HCT116 (cell line): ENCODE measurements around the gene XPO1. TPM values are rescaled to one million over a fixed set of nuclear protein-coding genes. Genes with fewer than 3 reads are reported as not detected.

Experiments
- ATAC-seq: fragments of 200-7000 bp; cut with Tn5 transposase; 2 replicates; pipeline ENCODE4 v1.9.1; 2020; ENCODE audit warnings: mild to moderate bottlenecking, moderate library complexity
- BruUV-seq: library from RNA; stranded (reverse); fragments of 400-500 nt; replicated peaks from 2 replicates; lab custom pipeline; 2021; lab: Mats Ljungman, UMichigan
- CTCF ChIA-PET: fragments of 300-600 bp; sonication (Branson Sonifier 250); formaldehyde crosslinking; loops from one replicate; lab custom pipeline; 2021; ENCODE audit warnings: antibody characterized with exemption; lab: Charles Lee
- POLR2A ChIA-PET: fragments of 300-600, 350-600 bp; sonication (Branson Sonifier 250); formaldehyde crosslinking; loops from one replicate; lab custom pipeline; 2021; ENCODE audit warnings: antibody characterized with exemption; lab: Charles Lee
- RAD21 ChIA-PET, 2 experiments: fragments of 300-600 bp; sonication (Branson Sonifier 250); formaldehyde crosslinking; loops; one replicate each; lab custom pipeline; 2023; ENCODE audit warnings: low total read pairs in 2 of 2; ENCODE audit not compliant: uncharacterized antibody in 2 of 2, unreplicated experiment in 2 of 2, low non-redundant PET in 1 of 2; lab: Charles Lee
- DNase-seq: peaks from one replicate; pipeline ENCODE4 v3.0.0-alpha.2; 2010; ENCODE audit warnings: low read depth, low spot score
- H2AFZ ChIP-seq: fragments of 200-600 bp; shearing (Covaris generic), sonication (generic); 2 replicates; pipeline ENCODE4 v1.6.1; 2017; ENCODE audit warnings: low read depth, mixed run types, mixed read lengths, antibody characterized with exemption, low read length; ENCODE audit not compliant: poor library complexity, severe bottlenecking
- H3K27ac ChIP-seq: 2 replicates; pipeline ENCODE4 v1.5.1; 2012; ENCODE audit warnings: low read depth, low read length
- H3K27me3 ChIP-seq: fragments of 200-600 bp; sonication (generic); 2 replicates; pipeline ENCODE4 v1.6.1; 2016; ENCODE audit warnings: mixed run types, low read length, mixed read lengths; ENCODE audit not compliant: insufficient read depth
- H3K36me3 ChIP-seq, 2 experiments: fragments of 200-500 bp in 1 of 2; fragments of 200-600 bp in 1 of 2; sonication (Bioruptor generic) in 1 of 2; sonication (generic) in 1 of 2; 2 replicates each; pipeline versions ENCODE4 v1.5.1 to v1.6.1; 2014 to 2016; ENCODE audit warnings: low read length in 2 of 2, inconsistent platforms in 1 of 2, mixed read lengths in 1 of 2, mixed run types in 1 of 2; ENCODE audit not compliant: insufficient read depth in 2 of 2, control insufficient read depth in 1 of 2
- H3K4me1 ChIP-seq, 2 experiments: fragments of 200-600 bp in 1 of 2; sonication (generic) in 1 of 2; 2 replicates each; pipeline versions ENCODE4 v1.5.1 to v1.6.1; 2012 to 2017; ENCODE audit warnings: low read length in 2 of 2, inconsistent platforms in 1 of 2, mild to moderate bottlenecking in 1 of 2, mixed read lengths in 1 of 2, mixed run types in 1 of 2, moderate library complexity in 1 of 2; ENCODE audit not compliant: insufficient read depth in 2 of 2, control insufficient read depth in 1 of 2
- H3K4me2 ChIP-seq: fragments of 200-600 bp; sonication (generic); 2 replicates; pipeline ENCODE4 v1.6.1; 2017; ENCODE audit warnings: mixed run types, low read length, mixed read lengths
- H3K4me3 ChIP-seq, 2 experiments: fragments of 200-600 bp in 1 of 2; sonication (generic) in 1 of 2; replicated peaks in 1 of 2; 2 replicates each; pipeline ENCODE4 v1.5.1; 2011 to 2016; ENCODE audit warnings: low read length in 2 of 2, control low read depth in 1 of 2, low read depth in 1 of 2, mild to moderate bottlenecking in 1 of 2, mixed read lengths in 1 of 2, mixed run types in 1 of 2
- H3K79me2 ChIP-seq: fragments of 200-600 bp; sonication (generic); 2 replicates; pipeline ENCODE4 v1.6.1; 2017; ENCODE audit warnings: mild to moderate bottlenecking, mixed run types, low read length, moderate library complexity, mixed read lengths; ENCODE audit not compliant: insufficient read depth
- H3K9ac ChIP-seq: fragments of 200-600 bp; sonication (generic); 2 replicates; pipeline ENCODE4 v1.6.1; 2016; ENCODE audit warnings: low read length, mixed read lengths
- H3K9me2 ChIP-seq: fragments of 200-600 bp; sonication (generic), shearing (Covaris generic); 2 replicates; pipeline ENCODE4 v1.6.1; 2017; ENCODE audit warnings: mixed run types, mild to moderate bottlenecking, moderate library complexity; ENCODE audit not compliant: insufficient read depth
- H3K9me3 ChIP-seq, 2 experiments: fragments of 200-500 bp in 1 of 2; fragments of 200-600 bp in 1 of 2; sonication (Bioruptor generic) in 1 of 2; sonication (generic) in 1 of 2; 2 replicates each; pipeline ENCODE4 v1.6.1; 2014 to 2017; ENCODE audit warnings: low read length in 2 of 2, mixed read lengths in 2 of 2, inconsistent platforms in 1 of 2, low read depth in 1 of 2, mild to moderate bottlenecking in 1 of 2, mixed run types in 1 of 2, moderate library complexity in 1 of 2; ENCODE audit not compliant: control insufficient read depth in 1 of 2, insufficient read depth in 1 of 2
- H4K20me1 ChIP-seq: fragments of 200-600 bp; sonication (generic), shearing (Covaris generic); 2 replicates; pipeline ENCODE4 v1.6.1; 2017; ENCODE audit warnings: mixed run types, mild to moderate bottlenecking, moderate library complexity; ENCODE audit not compliant: insufficient read depth
- CEBPB ChIP-seq: IDR thresholded peaks from 2 replicates; pipeline ENCODE4 v1.6.1; 2012; ENCODE audit warnings: low read depth
- EZH2phosphoT487 ChIP-seq: fragments of 200-600 bp; IDR thresholded peaks from 2 replicates; pipeline ENCODE4 v1.6.1; 2018; ENCODE audit warnings: antibody characterized with exemption, borderline replicate concordance
- FOSL1 ChIP-seq: IDR thresholded peaks from 2 replicates; pipeline ENCODE4 v1.6.1; 2012; ENCODE audit warnings: low read depth
- JUND ChIP-seq: IDR thresholded peaks from 2 replicates; pipeline ENCODE4 v1.6.1; 2012
- POLR2A ChIP-seq: IDR thresholded peaks from 2 replicates; pipeline ENCODE4 v1.7.0; 2011; ENCODE audit warnings: borderline replicate concordance; ENCODE audit not compliant: insufficient read depth, insufficient read length; ENCODE audit errors: extremely low read depth
- POLR2AphosphoS5 ChIP-seq: IDR thresholded peaks from 2 replicates; pipeline ENCODE4 v1.6.1; 2011; ENCODE audit warnings: mild to moderate bottlenecking, low read depth, low read length, moderate library complexity
- RAD21 ChIP-seq: IDR thresholded peaks from 2 replicates; pipeline ENCODE4 v1.6.1; 2012; ENCODE audit warnings: low read depth, mild to moderate bottlenecking
- SIN3A ChIP-seq: IDR thresholded peaks from 2 replicates; pipeline ENCODE4 v1.6.1; 2012; ENCODE audit warnings: low read depth
- SP1 ChIP-seq: IDR thresholded peaks from 2 replicates; pipeline ENCODE4 v1.6.1; 2012; ENCODE audit warnings: low read depth
- SRF ChIP-seq: IDR thresholded peaks from 2 replicates; pipeline ENCODE4 v1.6.1; 2012; ENCODE audit warnings: low read depth
- TCF7L2 ChIP-seq: IDR thresholded peaks from 2 replicates; pipeline ENCODE4 v1.7.0; 2011; ENCODE audit warnings: borderline replicate concordance, inconsistent platforms; ENCODE audit not compliant: insufficient read depth, insufficient read length; ENCODE audit errors: extremely low read depth
- YY1 ChIP-seq: IDR thresholded peaks from 2 replicates; pipeline ENCODE4 v1.6.1; 2011; ENCODE audit warnings: low read length, low read depth, moderate library complexity, mild to moderate bottlenecking; ENCODE audit not compliant: insufficient replicate concordance; ENCODE audit errors: extremely low read depth
- ZNF274 ChIP-seq: fragments of 200-500 bp; sonication (Bioruptor generic); IDR thresholded peaks from 2 replicates; pipeline ENCODE4 v1.6.1; 2014; ENCODE audit warnings: mild to moderate bottlenecking, low read depth, low read length, inconsistent platforms
- intact Hi-C: fragments of 100-400 bp; cut with micrococcal nuclease; formaldehyde crosslinking; loops from 2 replicates; pipeline ENCODE4 v1.10.0; 2022
- total RNA-seq: library from RNA; stranded (reverse); gene quantifications from one replicate; pipeline ENCODE4 v1.2.1, GENCODE V29; 2021; ENCODE audit not compliant: unreplicated experiment
- TF ChIP-seq, protein P1 (sequence below): IDR thresholded peaks from 2 replicates; pipeline ENCODE4 v1.6.1; 2012
- TF ChIP-seq, protein P2 (sequence below): IDR thresholded peaks from 2 replicates; pipeline ENCODE4 v1.6.1; 2011; ENCODE audit warnings: mild to moderate bottlenecking, low read length, moderate library complexity; ENCODE audit not compliant: insufficient replicate concordance; ENCODE audit errors: extremely low read depth

Gene XPO1
- total RNA-seq, 1 experiment from 2014 or later: 184 TPM

DNA sequence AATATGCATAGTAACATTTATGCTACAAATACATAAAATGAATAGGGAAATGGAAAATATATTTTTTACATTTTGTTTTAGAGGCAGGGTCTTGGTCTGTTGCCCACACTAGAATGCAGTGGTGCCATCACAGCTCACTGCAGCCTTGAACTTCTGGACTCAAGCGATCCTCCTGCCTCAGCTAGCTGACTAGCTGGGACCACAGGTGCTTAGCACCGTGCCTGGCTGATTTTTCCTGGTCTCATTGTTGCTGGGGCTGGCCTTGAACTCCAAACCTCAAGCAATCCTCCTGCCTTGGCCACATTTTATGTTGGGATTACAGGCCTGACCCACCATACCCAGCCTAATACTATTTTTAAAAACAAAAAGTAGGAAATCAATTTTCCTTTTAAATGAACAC is 33.2 kb downstream of the XPO1 start:
- H2AFZ ChIP-seq: no peak overlapping the region
- no peak overlapping the region for H3K9ac ChIP-seq
- no peak for DNase-seq
- POLR2A ChIA-PET: no interaction called here
- no peaks in the 10 kb centered on the region for H3K4me1 ChIP-seq
- BruUV-seq: no TSS peak
- TF ChIP-seq RAD21: no peak
- no peak for TF ChIP-seq EZH2phosphoT487
- no peak for TF ChIP-seq POLR2A
- no peak for TF ChIP-seq YY1
- TF ChIP-seq, protein P1, sequence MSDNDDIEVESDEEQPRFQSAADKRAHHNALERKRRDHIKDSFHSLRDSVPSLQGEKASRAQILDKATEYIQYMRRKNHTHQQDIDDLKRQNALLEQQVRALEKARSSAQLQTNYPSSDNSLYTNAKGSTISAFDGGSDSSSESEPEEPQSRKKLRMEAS: no peak
- TF ChIP-seq JUND: no peak
- TF ChIP-seq, protein P2, sequence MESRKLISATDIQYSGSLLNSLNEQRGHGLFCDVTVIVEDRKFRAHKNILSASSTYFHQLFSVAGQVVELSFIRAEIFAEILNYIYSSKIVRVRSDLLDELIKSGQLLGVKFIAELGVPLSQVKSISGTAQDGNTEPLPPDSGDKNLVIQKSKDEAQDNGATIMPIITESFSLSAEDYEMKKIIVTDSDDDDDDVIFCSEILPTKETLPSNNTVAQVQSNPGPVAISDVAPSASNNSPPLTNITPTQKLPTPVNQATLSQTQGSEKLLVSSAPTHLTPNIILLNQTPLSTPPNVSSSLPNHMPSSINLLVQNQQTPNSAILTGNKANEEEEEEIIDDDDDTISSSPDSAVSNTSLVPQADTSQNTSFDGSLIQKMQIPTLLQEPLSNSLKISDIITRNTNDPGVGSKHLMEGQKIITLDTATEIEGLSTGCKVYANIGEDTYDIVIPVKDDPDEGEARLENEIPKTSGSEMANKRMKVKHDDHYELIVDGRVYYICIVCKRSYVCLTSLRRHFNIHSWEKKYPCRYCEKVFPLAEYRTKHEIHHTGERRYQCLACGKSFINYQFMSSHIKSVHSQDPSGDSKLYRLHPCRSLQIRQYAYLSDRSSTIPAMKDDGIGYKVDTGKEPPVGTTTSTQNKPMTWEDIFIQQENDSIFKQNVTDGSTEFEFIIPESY: no peak
- no peak for TF ChIP-seq SRF
- no peak for TF ChIP-seq ZNF274
- TF ChIP-seq FOSL1: no peak
- no peak for TF ChIP-seq POLR2AphosphoS5
- no peak for TF ChIP-seq TCF7L2
- no peak for TF ChIP-seq SP1
- TF ChIP-seq CEBPB: no peak
- TF ChIP-seq SIN3A: no peak
- TF ChIP-seq, all 23 proteins: peak for 0
- intact Hi-C loops: no loop called here
- Histone ChIP-seq H3K9me3 (no peaks in the 10 kb centered on the region), H4K20me1 (peaks cover 26% of the 10 kb centered on the region; the same call in 1 of the 2 replicates), H3K27ac (no peak overlapping the region), H3K36me3 (peaks cover 18 to 26% of the 10 kb centered on the region in 2 experiments; a peak in 3 of 4 replicates), H3K9me2 (no peaks in the 10 kb centered on the region), H3K27me3 (no peaks in the 10 kb centered on the region), H3K4me2 (no peak overlapping the region), H3K4me3 (no peak overlapping the region), H3K79me2 (peaks cover 100% of the 10 kb centered on the region)
- CTCF ChIA-PET: no interaction called here
- RAD21 ChIA-PET: no interaction called here
- no peak for ATAC-seq
